ENCODE results near the gene TUG1.

TUG1 gene

GRCh38 chr22:30930228-30930627 lies 38.8 kb upstream of the TUG1 start:
- Histone ChIP-seq H3K9me3 (ENCODE audit: control insufficient read depth in 5 of 5, low read length in 5 of 5) (no peaks in the 10 kb centered on the region), H3K4me1 (ENCODE audit: control insufficient read depth in 5 of 5, insufficient read depth in 5 of 5, low read length in 5 of 5) (peaks cover 0 to 23% (median 11%) of the 10 kb centered on the region in 5 donors), H3K4me3 (ENCODE audit: low read depth in 1 of 5, low read length in 5 of 5) (no peak overlapping the region), H3K27me3 (ENCODE audit: control insufficient read depth in 5 of 5, insufficient read depth in 4 of 5, low read length in 5 of 5) (no peaks in the 10 kb centered on the region), H3K9ac (ENCODE audit: low read length in 5 of 5) (no peak overlapping the region), H3K27ac (ENCODE audit: low read depth, low read length) (no peak overlapping the region), H3K36me3 (ENCODE audit: control insufficient read depth in 5 of 5, insufficient read depth in 5 of 5, low read length in 5 of 5) (peaks cover 3 to 96% (median 88%) of the 10 kb centered on the region in 5 donors)

GRCh38 chr22:30931541-30932300 lies 37.3 kb upstream of the TUG1 start:
- Histone ChIP-seq H3K9ac (ENCODE audit: low read length in 5 of 5) (peak overlapping the region in 2 of 5 donors; percentile 4 to 29), H3K9me3 (ENCODE audit: control insufficient read depth in 5 of 5, low read length in 5 of 5) (no peaks in the 10 kb centered on the region), H3K36me3 (ENCODE audit: control insufficient read depth in 5 of 5, insufficient read depth in 5 of 5, low read length in 5 of 5) (peaks cover 16 to 98% (median 90%) of the 10 kb centered on the region in 5 donors), H3K4me1 (ENCODE audit: control insufficient read depth in 5 of 5, insufficient read depth in 5 of 5, low read length in 5 of 5) (peaks cover 0 to 23% (median 11%) of the 10 kb centered on the region in 5 donors), H3K4me3 (ENCODE audit: low read depth in 1 of 5, low read length in 5 of 5) (no peak overlapping the region), H3K27ac (ENCODE audit: low read depth, low read length) (no peak overlapping the region), H3K27me3 (ENCODE audit: control insufficient read depth in 5 of 5, insufficient read depth in 4 of 5, low read length in 5 of 5) (no peaks in the 10 kb centered on the region)

- peaks cover 0 to 23% (median 11%) of the 10 kb centered on the region in 5 donors for H3K4me1 ChIP-seq (ENCODE audit: control insufficient read depth in 5 of 5, insufficient read depth in 5 of 5, low read length in 5 of 5)
- H3K27ac ChIP-seq (ENCODE audit: low read depth, low read length), result no peak overlapping the region
- H3K4me3 ChIP-seq (ENCODE audit: low read depth in 1 of 5, low read length in 5 of 5), result no peak overlapping the region
- peaks cover 16 to 98% (median 90%) of the 10 kb centered on the region in 5 donors for H3K36me3 ChIP-seq (ENCODE audit: control insufficient read depth in 5 of 5, insufficient read depth in 5 of 5, low read length in 5 of 5)
- no peaks in the 10 kb centered on the region for H3K27me3 ChIP-seq (ENCODE audit: control insufficient read depth in 5 of 5, insufficient read depth in 4 of 5, low read length in 5 of 5)
- no peak overlapping the region for H3K9ac ChIP-seq (ENCODE audit: low read length in 5 of 5)
- H3K9me3 ChIP-seq (ENCODE audit: control insufficient read depth in 5 of 5, low read length in 5 of 5), result no peaks in the 10 kb centered on the region
Measured at GRCh38 chr22:30932661-30933060, 36.4 kb upstream of the TUG1 start.

- no peak overlapping the region for H3K9ac ChIP-seq (ENCODE audit: low read length in 5 of 5)
- no peaks in the 10 kb centered on the region for H3K9me3 ChIP-seq (ENCODE audit: control insufficient read depth in 5 of 5, low read length in 5 of 5)
- no peak overlapping the region for H3K4me3 ChIP-seq (ENCODE audit: low read depth in 1 of 5, low read length in 5 of 5)
- H3K27ac ChIP-seq (ENCODE audit: low read depth, low read length), result no peak overlapping the region
- no peaks in the 10 kb centered on the region for H3K27me3 ChIP-seq (ENCODE audit: control insufficient read depth in 5 of 5, insufficient read depth in 4 of 5, low read length in 5 of 5)
- peaks cover 0 to 23% (median 11%) of the 10 kb centered on the region in 5 donors for H3K4me1 ChIP-seq (ENCODE audit: control insufficient read depth in 5 of 5, insufficient read depth in 5 of 5, low read length in 5 of 5)
- H3K36me3 ChIP-seq (ENCODE audit: control insufficient read depth in 5 of 5, insufficient read depth in 5 of 5, low read length in 5 of 5), result peaks cover 18 to 97% (median 90%) of the 10 kb centered on the region in 5 donors
Measured at GRCh38 chr22:30933457-30933856, 35.6 kb upstream of the TUG1 start.

- H3K4me3 ChIP-seq (ENCODE audit: low read depth in 1 of 5, low read length in 5 of 5), result no peak overlapping the region
Measured at GRCh38 chr22:30934053-30934452, 35.0 kb upstream of the TUG1 start.

GRCh38 chr22:30940685-30941362 lies 28.2 kb upstream of the TUG1 start:
- Histone ChIP-seq H3K9me3 (ENCODE audit: control insufficient read depth in 5 of 5, low read length in 5 of 5) (no peaks in the 10 kb centered on the region), H3K27me3 (ENCODE audit: control insufficient read depth in 5 of 5, insufficient read depth in 4 of 5, low read length in 5 of 5) (no peaks in the 10 kb centered on the region), H3K4me3 (ENCODE audit: low read depth in 1 of 5, low read length in 5 of 5) (no peak overlapping the region), H3K36me3 (ENCODE audit: control insufficient read depth in 5 of 5, insufficient read depth in 5 of 5, low read length in 5 of 5) (peaks cover 15 to 98% (median 90%) of the 10 kb centered on the region in 5 donors), H3K9ac (ENCODE audit: low read length in 5 of 5) (no peak overlapping the region), H3K27ac (ENCODE audit: low read depth, low read length) (no peak overlapping the region), H3K4me1 (ENCODE audit: control insufficient read depth in 5 of 5, insufficient read depth in 5 of 5, low read length in 5 of 5) (no peaks in the 10 kb centered on the region)

More at GRCh38 chr22:30934053-30934452, 35.0 kb upstream of the TUG1 start:
- Histone ChIP-seq H3K27ac (ENCODE audit: low read depth, low read length) (no peak overlapping the region), H3K9ac (ENCODE audit: low read length in 5 of 5) (no peak overlapping the region), H3K4me1 (ENCODE audit: control insufficient read depth in 5 of 5, insufficient read depth in 5 of 5, low read length in 5 of 5) (peaks cover 0 to 23% (median 11%) of the 10 kb centered on the region in 5 donors), H3K27me3 (ENCODE audit: control insufficient read depth in 5 of 5, insufficient read depth in 4 of 5, low read length in 5 of 5) (no peaks in the 10 kb centered on the region), H3K36me3 (ENCODE audit: control insufficient read depth in 5 of 5, insufficient read depth in 5 of 5, low read length in 5 of 5) (peaks cover 16 to 96% (median 85%) of the 10 kb centered on the region in 5 donors), H3K9me3 (ENCODE audit: control insufficient read depth in 5 of 5, low read length in 5 of 5) (no peaks in the 10 kb centered on the region)

GRCh38 chr22:30941363-30941740 lies 27.7 kb upstream of the TUG1 start:
- peaks cover 0 to 2% (median 0%) of the 10 kb centered on the region in 5 donors for H3K4me1 ChIP-seq (ENCODE audit: control insufficient read depth in 5 of 5, insufficient read depth in 5 of 5, low read length in 5 of 5)
- no peak overlapping the region for H3K27ac ChIP-seq (ENCODE audit: low read depth, low read length)
- H3K9ac ChIP-seq (ENCODE audit: low read length in 5 of 5), result no peak overlapping the region
- peaks cover 16 to 98% (median 90%) of the 10 kb centered on the region in 5 donors for H3K36me3 ChIP-seq (ENCODE audit: control insufficient read depth in 5 of 5, insufficient read depth in 5 of 5, low read length in 5 of 5)
- H3K27me3 ChIP-seq (ENCODE audit: control insufficient read depth in 5 of 5, insufficient read depth in 4 of 5, low read length in 5 of 5), result no peaks in the 10 kb centered on the region
- H3K9me3 ChIP-seq (ENCODE audit: control insufficient read depth in 5 of 5, low read length in 5 of 5), result no peaks in the 10 kb centered on the region
- H3K4me3 ChIP-seq (ENCODE audit: low read depth in 1 of 5, low read length in 5 of 5), result no peak overlapping the region

- Histone ChIP-seq H3K27ac (ENCODE audit: low read depth, low read length) (no peak overlapping the region), H3K9ac (ENCODE audit: low read length in 5 of 5) (no peak overlapping the region), H3K27me3 (ENCODE audit: control insufficient read depth in 5 of 5, insufficient read depth in 4 of 5, low read length in 5 of 5) (no peaks in the 10 kb centered on the region), H3K4me1 (ENCODE audit: control insufficient read depth in 5 of 5, insufficient read depth in 5 of 5, low read length in 5 of 5) (peaks cover 0 to 22% (median 10%) of the 10 kb centered on the region in 5 donors), H3K9me3 (ENCODE audit: control insufficient read depth in 5 of 5, low read length in 5 of 5) (no peaks in the 10 kb centered on the region), H3K4me3 (ENCODE audit: low read depth in 1 of 5, low read length in 5 of 5) (no peak overlapping the region), H3K36me3 (ENCODE audit: control insufficient read depth in 5 of 5, insufficient read depth in 5 of 5, low read length in 5 of 5) (peaks cover 9 to 89% (median 74%) of the 10 kb centered on the region in 5 donors)
Measured at GRCh38 chr22:30943368-30943767, 25.7 kb upstream of the TUG1 start.

GRCh38 chr22:30944986-30945385 lies 24.1 kb upstream of the TUG1 start:
- Histone ChIP-seq H3K4me1 (ENCODE audit: control insufficient read depth in 5 of 5, insufficient read depth in 5 of 5, low read length in 5 of 5) (peaks cover 0 to 22% (median 10%) of the 10 kb centered on the region in 5 donors), H3K27ac (ENCODE audit: low read depth, low read length) (no peak overlapping the region), H3K9ac (ENCODE audit: low read length in 5 of 5) (no peak overlapping the region), H3K27me3 (ENCODE audit: control insufficient read depth in 5 of 5, insufficient read depth in 4 of 5, low read length in 5 of 5) (no peaks in the 10 kb centered on the region), H3K4me3 (ENCODE audit: low read depth in 1 of 5, low read length in 5 of 5) (no peak overlapping the region), H3K9me3 (ENCODE audit: control insufficient read depth in 5 of 5, low read length in 5 of 5) (no peaks in the 10 kb centered on the region), H3K36me3 (ENCODE audit: control insufficient read depth in 5 of 5, insufficient read depth in 5 of 5, low read length in 5 of 5) (peaks cover 19 to 90% (median 77%) of the 10 kb centered on the region in 5 donors)

GRCh38 chr22:30945653-30946052 lies 23.4 kb upstream of the TUG1 start:
- Histone ChIP-seq H3K27me3 (ENCODE audit: control insufficient read depth in 5 of 5, insufficient read depth in 4 of 5, low read length in 5 of 5) (no peaks in the 10 kb centered on the region), H3K4me3 (ENCODE audit: low read depth in 1 of 5, low read length in 5 of 5) (no peak overlapping the region), H3K9ac (ENCODE audit: low read length in 5 of 5) (no peak overlapping the region), H3K27ac (ENCODE audit: low read depth, low read length) (no peak overlapping the region), H3K9me3 (ENCODE audit: control insufficient read depth in 5 of 5, low read length in 5 of 5) (no peaks in the 10 kb centered on the region), H3K36me3 (ENCODE audit: control insufficient read depth in 5 of 5, insufficient read depth in 5 of 5, low read length in 5 of 5) (peaks cover 20 to 90% (median 76%) of the 10 kb centered on the region in 5 donors), H3K4me1 (ENCODE audit: control insufficient read depth in 5 of 5, insufficient read depth in 5 of 5, low read length in 5 of 5) (peaks cover 0 to 22% (median 10%) of the 10 kb centered on the region in 5 donors)

Measured in subcutaneous abdominal adipose tissue (tissue), 5 donors.